ENCODE results near the gene RGS18. TPM values are rescaled to one million over a fixed set of nuclear protein-coding genes. Genes with fewer than 3 reads are reported as not detected.
"Not testable (repeated sequence)": the region's sequence is repeated elsewhere in the genome, so short reads cannot be mapped to it uniquely, and the experiment has no call there.

Gene RGS18
- total RNA-seq, 4 donors from 2014 or later = 0.47 to 3.8 (median 2.1) TPM

DNA sequence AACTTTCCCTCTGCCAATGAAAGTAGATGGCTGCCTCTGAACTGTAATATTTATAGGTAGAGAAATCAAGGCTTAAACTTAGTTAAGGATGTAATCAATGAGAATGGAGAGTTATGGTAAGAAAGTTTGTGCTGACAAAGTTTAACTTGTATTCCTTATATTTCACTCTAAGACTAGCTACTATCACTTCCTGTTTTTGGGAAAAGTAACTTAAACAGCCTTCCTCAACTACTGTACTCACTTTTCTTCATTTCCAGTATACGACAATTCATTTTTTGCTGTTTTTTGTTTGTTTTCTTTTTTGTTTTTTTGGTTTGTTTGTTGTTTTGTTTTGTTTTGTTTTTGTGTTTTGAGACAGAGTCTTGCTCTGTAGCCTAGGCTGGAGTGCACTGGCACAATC lies 3.7 kb downstream of the RGS18 start:
- 100% methylated on average over 1 of the region's 1 CpG for WGBS, 2 donors (ENCODE audit: low coverage in 1 of 2)
- H3K27ac ChIP-seq = no peak overlapping the region
- H3K27me3 ChIP-seq = no peaks in the 10 kb centered on the region
- TF ChIP-seq POLR2AphosphoS5 (IDR thresholded peaks at IDR 0.05) (no peak), EP300 (IDR thresholded peaks at IDR 0.05) (no peak), POLR2A (IDR thresholded peaks at IDR 0.05) (no peak)
- TF ChIP-seq, protein P1, sequence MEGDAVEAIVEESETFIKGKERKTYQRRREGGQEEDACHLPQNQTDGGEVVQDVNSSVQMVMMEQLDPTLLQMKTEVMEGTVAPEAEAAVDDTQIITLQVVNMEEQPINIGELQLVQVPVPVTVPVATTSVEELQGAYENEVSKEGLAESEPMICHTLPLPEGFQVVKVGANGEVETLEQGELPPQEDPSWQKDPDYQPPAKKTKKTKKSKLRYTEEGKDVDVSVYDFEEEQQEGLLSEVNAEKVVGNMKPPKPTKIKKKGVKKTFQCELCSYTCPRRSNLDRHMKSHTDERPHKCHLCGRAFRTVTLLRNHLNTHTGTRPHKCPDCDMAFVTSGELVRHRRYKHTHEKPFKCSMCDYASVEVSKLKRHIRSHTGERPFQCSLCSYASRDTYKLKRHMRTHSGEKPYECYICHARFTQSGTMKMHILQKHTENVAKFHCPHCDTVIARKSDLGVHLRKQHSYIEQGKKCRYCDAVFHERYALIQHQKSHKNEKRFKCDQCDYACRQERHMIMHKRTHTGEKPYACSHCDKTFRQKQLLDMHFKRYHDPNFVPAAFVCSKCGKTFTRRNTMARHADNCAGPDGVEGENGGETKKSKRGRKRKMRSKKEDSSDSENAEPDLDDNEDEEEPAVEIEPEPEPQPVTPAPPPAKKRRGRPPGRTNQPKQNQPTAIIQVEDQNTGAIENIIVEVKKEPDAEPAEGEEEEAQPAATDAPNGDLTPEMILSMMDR (IDR thresholded peaks at IDR 0.05) = no peak
- H3K9me3 ChIP-seq = peaks cover 0 to 7% (median 0%) of the 10 kb centered on the region in 3 donors
- H3K36me3 ChIP-seq = no peaks in the 10 kb centered on the region
- no peak overlapping the region for H3K4me3 ChIP-seq
- no peak for ATAC-seq
- no peaks in the 10 kb centered on the region for H3K4me1 ChIP-seq

DNA sequence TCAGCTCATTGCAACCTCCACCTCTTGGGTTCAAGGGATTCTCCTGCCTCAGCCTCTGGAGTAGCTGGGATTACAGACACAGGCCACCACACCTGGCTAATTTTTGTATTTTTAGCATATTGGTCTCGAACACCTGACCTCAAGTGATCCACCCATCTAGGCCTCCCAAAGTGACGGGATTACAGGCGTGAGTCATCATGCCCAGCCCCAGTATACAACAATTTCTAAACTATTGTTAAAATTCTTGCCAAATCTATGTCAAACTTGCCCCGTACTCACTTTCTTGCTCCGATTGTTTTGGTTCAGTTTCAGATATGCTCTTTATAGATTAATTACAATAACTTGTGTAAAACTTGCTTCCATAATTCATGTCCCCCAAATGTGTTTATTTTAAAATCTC lies 4.1 kb downstream of the RGS18 start:
- Histone ChIP-seq H3K4me1 (no peaks in the 10 kb centered on the region), H3K9me3 (peaks cover 0 to 7% (median 0%) of the 10 kb centered on the region in 3 donors), H3K4me3 (no peak overlapping the region), H3K27ac (no peak overlapping the region), H3K27me3 (no peaks in the 10 kb centered on the region), H3K36me3 (no peaks in the 10 kb centered on the region)
- WGBS, 2 donors (ENCODE audit: low coverage in 1 of 2) = 72 to 86% methylated on average over 5 of the region's 5 CpGs
- no peak for TF ChIP-seq POLR2A (IDR thresholded peaks at IDR 0.05)
- TF ChIP-seq, protein P1 (IDR thresholded peaks at IDR 0.05) = no peak
- TF ChIP-seq EP300 (IDR thresholded peaks at IDR 0.05) = no peak
- no peak for ATAC-seq

DNA sequence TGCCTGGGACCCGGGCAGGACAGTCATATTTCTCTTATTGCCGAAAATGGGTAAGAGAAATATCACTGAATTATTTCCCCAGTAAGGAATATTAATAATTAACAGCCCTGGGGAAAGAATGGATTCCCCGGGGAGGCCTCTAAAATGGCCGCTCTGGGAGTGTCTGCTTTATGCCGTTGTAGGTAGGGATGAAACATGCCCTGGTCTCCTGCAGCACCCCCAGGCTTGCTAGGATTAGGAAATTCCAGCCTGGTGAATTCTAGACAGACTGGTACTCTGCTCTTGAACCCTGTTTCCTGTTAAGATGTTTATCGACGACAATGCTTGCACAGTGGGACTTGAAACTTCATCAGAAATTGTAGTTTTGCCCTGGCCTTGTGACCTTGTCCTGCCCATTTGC lies 6.7 kb downstream of the RGS18 start:
- not testable (repeated sequence) for H3K4me3 ChIP-seq, H3K9me3 ChIP-seq, H3K36me3 ChIP-seq, H3K27ac ChIP-seq, ATAC-seq, H3K27me3 ChIP-seq
- 79 to 83% methylated on average over 7 of the region's 7 CpGs for WGBS, 2 donors (ENCODE audit: low coverage in 1 of 2)
- H3K4me1 ChIP-seq = peaks cover 0 to 11% (median 0%) of the 10 kb centered on the region in 3 donors

DNA sequence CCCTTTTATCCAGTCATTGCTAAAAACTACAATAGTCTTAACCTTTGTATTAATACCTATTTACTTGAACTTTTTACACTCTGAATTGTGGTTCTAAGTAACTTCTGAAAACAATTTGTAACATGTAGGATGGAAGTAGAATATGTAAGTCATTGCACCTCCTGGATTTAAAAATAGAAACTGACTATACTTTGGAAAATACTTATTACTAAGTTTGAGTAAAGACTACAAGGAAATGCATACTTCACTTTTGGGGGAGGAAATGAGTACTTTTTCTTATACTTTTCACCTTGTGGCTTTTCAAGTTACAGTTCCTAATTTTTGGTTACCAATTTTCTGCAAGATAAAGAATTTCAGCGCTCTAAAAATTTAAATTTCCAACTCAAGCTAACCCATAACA lies 8.7 kb downstream of the RGS18 start:
- Histone ChIP-seq H3K27ac (no peak overlapping the region), H3K36me3 (no peaks in the 10 kb centered on the region), H3K27me3 (no peaks in the 10 kb centered on the region), H3K4me3 (no peak overlapping the region), H3K4me1 (peaks cover 0 to 11% (median 0%) of the 10 kb centered on the region in 3 donors), H3K9me3 (peaks cover 0 to 7% (median 0%) of the 10 kb centered on the region in 3 donors)
- TF ChIP-seq, protein P1 (IDR thresholded peaks at IDR 0.05) = no peak
- TF ChIP-seq POLR2A (IDR thresholded peaks at IDR 0.05) = no peak
- no peak for TF ChIP-seq POLR2AphosphoS5 (IDR thresholded peaks at IDR 0.05)
- no peak for TF ChIP-seq EP300 (IDR thresholded peaks at IDR 0.05)
- 91 to 100% methylated on average over 1 of the region's 1 CpG for WGBS, 2 donors (ENCODE audit: low coverage in 1 of 2)
- no peak for ATAC-seq

DNA sequence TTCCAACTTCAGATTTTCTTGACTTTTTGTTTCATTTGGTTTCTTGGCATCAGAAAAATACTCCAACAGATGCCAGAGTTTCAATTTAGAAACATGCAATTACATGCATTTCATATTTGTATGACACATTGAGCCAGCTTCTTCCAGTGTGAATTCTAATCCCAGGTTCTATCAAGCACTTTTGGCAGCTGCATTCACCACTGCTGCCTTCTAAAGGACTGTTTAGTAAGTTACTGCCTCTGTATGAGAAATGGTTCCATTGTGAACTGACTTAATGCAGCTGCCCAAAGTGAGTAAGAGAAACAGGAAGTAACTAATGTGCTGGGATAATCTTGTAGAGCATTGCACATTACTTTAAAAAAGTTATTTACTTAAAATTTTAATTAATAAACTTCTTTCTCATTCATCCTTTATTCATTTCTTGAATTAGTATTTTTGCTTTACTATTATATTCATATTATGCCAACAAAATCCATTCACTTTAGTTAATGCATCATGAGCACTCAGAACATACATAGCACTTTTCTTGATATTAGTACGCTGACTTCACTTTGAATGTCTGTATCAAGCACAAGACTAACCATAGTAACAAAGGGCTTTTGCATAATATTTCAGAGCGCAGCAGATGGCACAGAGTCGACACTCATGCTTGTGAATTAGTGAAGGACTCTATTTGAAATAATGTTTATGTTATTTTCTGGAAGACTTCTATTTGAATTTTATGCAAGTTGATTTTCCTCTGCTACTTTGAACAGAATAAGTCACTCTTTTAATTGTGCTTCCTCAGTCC lies 9.8 kb downstream of the RGS18 start:
- H3K9me3 ChIP-seq = peaks cover 0 to 7% (median 0%) of the 10 kb centered on the region in 3 donors
- H3K27me3 ChIP-seq = no peaks in the 10 kb centered on the region
- H3K36me3 ChIP-seq = no peaks in the 10 kb centered on the region
- TF ChIP-seq EP300 (IDR thresholded peaks at IDR 0.05) (no peak), POLR2A (IDR thresholded peaks at IDR 0.05) (no peak), POLR2AphosphoS5 (IDR thresholded peaks at IDR 0.05) (no peak)
- TF ChIP-seq, protein P1 (IDR thresholded peaks at IDR 0.05) = no peak
- WGBS, 2 donors (ENCODE audit: low coverage in 1 of 2) = 83 to 90% methylated on average over 3 of the region's 3 CpGs
- no peak overlapping the region for H3K27ac ChIP-seq
- ATAC-seq = no peak
- peaks cover 0 to 11% (median 0%) of the 10 kb centered on the region in 3 donors for H3K4me1 ChIP-seq
- no peak overlapping the region for H3K4me3 ChIP-seq

Data from gastroesophageal sphincter (tissue), 4 donors.